Activated CD8-positive, alpha-beta memory T cell treated with anti-CD3 and anti-CD28 coated beads for 48 hours (primary cell): ENCODE data around the gene LCN9.
"Not testable (repeated sequence)": the region's sequence is repeated elsewhere in the genome, so short reads cannot be mapped to it uniquely, and the experiment has no call there.

Source experiments
- DNase-seq, 3 experiments: peaks; one replicate each; pipeline ENCODE4 v3.0.0-alpha.2; 2020; ENCODE audit warnings: low read depth in 2 of 3, low spot score in 2 of 3

The LCN9 gene

GRCh38 chr9:135644631-135645218, 18.4 kb upstream of the LCN9 start:
- DNase-seq: no peak

GRCh38 chr9:135647884-135648283, 15.2 kb upstream of the LCN9 start:
- DNase-seq: no peak

- DNase-seq: no peak
These were observed 14.4 kb upstream of the LCN9 start for GRCh38 chr9:135648494-135649410.

- no peak for DNase-seq
These were observed 13.6 kb upstream of the LCN9 start for GRCh38 chr9:135649508-135649907.

- no peak for DNase-seq
These were observed 12.7 kb upstream of the LCN9 start for GRCh38 chr9:135650408-135650807.

GRCh38 chr9:135655317-135655716, 7.8 kb upstream of the LCN9 start:
- no peak for DNase-seq

GRCh38 chr9:135657416-135657815, 5.7 kb upstream of the LCN9 start:
- DNase-seq: no peak

GRCh38 chr9:135659252-135659651, 3.9 kb upstream of the LCN9 start:
- DNase-seq: no peak

- DNase-seq: no peak
These were observed 2.7 kb upstream of the LCN9 start for GRCh38 chr9:135660407-135660806.

- DNase-seq: no peak
These were observed 1.1 kb upstream of the LCN9 start for GRCh38 chr9:135661816-135662560.

- no peak for DNase-seq
These were observed 302 bp downstream of the LCN9 start for GRCh38 chr9:135663451-135663770.

- DNase-seq: no peak
These were observed 748 bp downstream of the LCN9 start for GRCh38 chr9:135663857-135664256.

GRCh38 chr9:135664266-135664665, 1.2 kb downstream of the LCN9 start:
- no peak for DNase-seq

- DNase-seq: no peak
These were observed 2.0 kb downstream of the LCN9 start for GRCh38 chr9:135664801-135665794.

- DNase-seq: no peak
These were observed 2.7 kb downstream of the LCN9 start for GRCh38 chr9:135665795-135666189.

- no peak for DNase-seq
These were observed 3.7 kb downstream of the LCN9 start for GRCh38 chr9:135666534-135667462.

GRCh38 chr9:135667463-135668001, 4.4 kb downstream of the LCN9 start:
- DNase-seq: no peak

GRCh38 chr9:135669018-135669417, 5.9 kb downstream of the LCN9 start:
- DNase-seq: not testable (repeated sequence)

GRCh38 chr9:135669616-135670285, 6.6 kb downstream of the LCN9 start:
- DNase-seq: no peak
